ENCODE data around the gene PEX11G. TPM values are rescaled to one million over a fixed set of nuclear protein-coding genes. Genes with fewer than 3 reads are reported as not detected.
A peak's percentile ranks its signal among the peaks of the same experiment; 100 is the strongest.

Gene PEX11G
- total and polyA plus RNA-seq, 2 donors from 2014 or later, result 7.8 to 20.8 TPM

- no peak for TF ChIP-seq CTCF (IDR thresholded peaks at IDR 0.05; ENCODE audit: borderline replicate concordance, extremely low read depth, insufficient read depth)
- Histone ChIP-seq H3K4me1 (ENCODE audit: control insufficient read depth in 2 of 3, insufficient read depth in 2 of 3, low read depth in 1 of 3, low read length in 3 of 3) (peaks cover 0 to 14% (median 10%) of the 10 kb centered on the region in 3 donors), H3K4me3 (ENCODE audit: low read length in 3 of 3) (no peak overlapping the region), H3K9ac (ENCODE audit: low read length in 3 of 3) (no peak overlapping the region), H3K27ac (ENCODE audit: low read depth in 2 of 2, low read length in 2 of 2) (no peak overlapping the region), H3K36me3 (ENCODE audit: control insufficient read depth in 2 of 3, insufficient read depth in 3 of 3, low read length in 3 of 3) (peaks cover 0 to 8% (median 2%) of the 10 kb centered on the region in 3 donors), H3K9me3 (ENCODE audit: control insufficient read depth in 2 of 3, insufficient read depth in 1 of 3, low read length in 3 of 3) (no peaks in the 10 kb centered on the region), H3K27me3 (ENCODE audit: control insufficient read depth, insufficient read depth, low read length) (no peaks in the 10 kb centered on the region)
- DNase-seq (peak in 1 of 5 donors; percentile 59), FAIRE-seq (no peak)
- intact Hi-C loops (cut with DNase I), result no loop called here
Measured at GRCh38 chr19:7526059-7526929, 37.5 kb upstream of the PEX11G start.

DNA sequence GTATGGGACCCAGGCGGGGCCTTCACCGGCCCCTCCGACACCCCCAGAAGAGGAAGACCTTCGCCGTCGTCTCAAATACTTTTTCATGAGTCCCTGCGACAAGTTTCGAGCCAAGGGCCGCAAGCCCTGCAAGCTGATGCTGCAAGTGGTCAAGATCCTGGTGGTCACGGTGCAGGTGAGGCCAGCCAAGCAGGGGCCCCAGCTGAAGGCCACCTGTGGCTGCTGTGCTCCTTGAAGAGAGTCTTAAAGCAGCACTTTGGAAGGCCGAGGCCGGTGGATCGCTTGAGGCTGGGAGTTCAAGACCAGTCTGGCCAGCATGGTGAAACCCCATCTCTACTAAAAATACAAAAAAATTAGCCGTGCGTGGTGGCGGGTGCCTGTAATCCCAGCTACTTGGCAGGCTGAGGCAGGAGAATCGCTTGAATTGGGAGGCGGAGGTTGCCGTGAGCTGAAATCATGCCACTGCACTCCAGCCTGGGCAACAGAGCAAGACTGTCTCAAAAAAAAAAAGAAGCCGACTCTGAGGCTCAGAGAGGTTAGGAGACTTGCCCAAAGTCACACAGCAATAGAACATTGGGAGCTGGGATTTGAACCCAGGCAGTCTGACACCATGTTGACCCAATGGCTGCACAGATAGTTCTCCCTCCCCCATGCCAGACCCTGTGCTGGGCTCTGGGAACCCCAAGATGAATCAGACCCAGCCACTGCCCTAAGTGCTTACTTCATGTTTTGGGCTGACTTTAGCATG lies 36.3 kb upstream of the PEX11G start:
- FAIRE-seq, result no peak
- no peak for TF ChIP-seq CTCF (IDR thresholded peaks at IDR 0.05; ENCODE audit: borderline replicate concordance, extremely low read depth, insufficient read depth)
- Histone ChIP-seq H3K9me3 (ENCODE audit: control insufficient read depth in 2 of 3, insufficient read depth in 1 of 3, low read length in 3 of 3) (no peaks in the 10 kb centered on the region), H3K36me3 (ENCODE audit: control insufficient read depth in 2 of 3, insufficient read depth in 3 of 3, low read length in 3 of 3) (peaks cover 0 to 8% (median 2%) of the 10 kb centered on the region in 3 donors), H3K27ac (ENCODE audit: low read depth in 2 of 2, low read length in 2 of 2) (no peak overlapping the region), H3K27me3 (ENCODE audit: control insufficient read depth, insufficient read depth, low read length) (no peaks in the 10 kb centered on the region), H3K9ac (ENCODE audit: low read length in 3 of 3) (no peak overlapping the region), H3K4me3 (ENCODE audit: low read length in 3 of 3) (no peak overlapping the region), H3K4me1 (ENCODE audit: control insufficient read depth in 2 of 3, insufficient read depth in 2 of 3, low read depth in 1 of 3, low read length in 3 of 3) (peaks cover 0 to 14% (median 10%) of the 10 kb centered on the region in 3 donors)
- intact Hi-C loops (cut with DNase I), result no loop called here
- DNase-seq, result peak in 1 of 5 donors; percentile 63

DNA sequence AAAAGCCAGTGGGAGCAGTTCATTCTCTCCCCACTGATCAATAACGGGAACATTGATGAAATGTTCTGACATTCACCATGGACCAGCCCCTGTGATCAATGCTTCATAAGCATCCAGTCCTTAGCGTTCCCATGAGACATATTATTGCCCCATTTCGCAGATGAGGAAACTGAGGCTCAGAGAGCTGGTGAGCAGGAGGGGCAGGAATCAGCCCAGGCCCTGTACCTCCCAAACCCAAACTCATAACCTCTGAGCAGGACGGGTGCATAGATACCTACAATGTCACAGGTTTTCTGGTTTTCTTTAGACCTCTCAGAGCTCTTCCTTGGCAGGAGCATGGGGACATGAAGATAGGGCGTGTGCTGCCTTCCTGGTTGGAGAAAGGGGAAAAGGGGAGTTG lies 35.7 kb upstream of the PEX11G start:
- peaks cover 0 to 4% (median 2%) of the 10 kb centered on the region in 3 donors for H3K36me3 ChIP-seq (ENCODE audit: control insufficient read depth in 2 of 3, insufficient read depth in 3 of 3, low read length in 3 of 3)
- no peak for TF ChIP-seq CTCF (IDR thresholded peaks at IDR 0.05; ENCODE audit: borderline replicate concordance, extremely low read depth, insufficient read depth)
- peaks cover 0 to 14% (median 10%) of the 10 kb centered on the region in 3 donors for H3K4me1 ChIP-seq (ENCODE audit: control insufficient read depth in 2 of 3, insufficient read depth in 2 of 3, low read depth in 1 of 3, low read length in 3 of 3)
- intact Hi-C loops (cut with DNase I), result no loop called here
- no peak overlapping the region for H3K27ac ChIP-seq (ENCODE audit: low read depth in 2 of 2, low read length in 2 of 2)
- no peak overlapping the region for H3K4me3 ChIP-seq (ENCODE audit: low read length in 3 of 3)
- H3K9me3 ChIP-seq (ENCODE audit: control insufficient read depth in 2 of 3, insufficient read depth in 1 of 3, low read length in 3 of 3), result no peaks in the 10 kb centered on the region
- FAIRE-seq, result no peak
- H3K9ac ChIP-seq (ENCODE audit: low read length in 3 of 3), result no peak overlapping the region
- H3K27me3 ChIP-seq (ENCODE audit: control insufficient read depth, insufficient read depth, low read length), result no peaks in the 10 kb centered on the region
- DNase-seq, result no peak
